Measurements from ENCODE around the gene NTN1.

NTN1 gene

DNA sequence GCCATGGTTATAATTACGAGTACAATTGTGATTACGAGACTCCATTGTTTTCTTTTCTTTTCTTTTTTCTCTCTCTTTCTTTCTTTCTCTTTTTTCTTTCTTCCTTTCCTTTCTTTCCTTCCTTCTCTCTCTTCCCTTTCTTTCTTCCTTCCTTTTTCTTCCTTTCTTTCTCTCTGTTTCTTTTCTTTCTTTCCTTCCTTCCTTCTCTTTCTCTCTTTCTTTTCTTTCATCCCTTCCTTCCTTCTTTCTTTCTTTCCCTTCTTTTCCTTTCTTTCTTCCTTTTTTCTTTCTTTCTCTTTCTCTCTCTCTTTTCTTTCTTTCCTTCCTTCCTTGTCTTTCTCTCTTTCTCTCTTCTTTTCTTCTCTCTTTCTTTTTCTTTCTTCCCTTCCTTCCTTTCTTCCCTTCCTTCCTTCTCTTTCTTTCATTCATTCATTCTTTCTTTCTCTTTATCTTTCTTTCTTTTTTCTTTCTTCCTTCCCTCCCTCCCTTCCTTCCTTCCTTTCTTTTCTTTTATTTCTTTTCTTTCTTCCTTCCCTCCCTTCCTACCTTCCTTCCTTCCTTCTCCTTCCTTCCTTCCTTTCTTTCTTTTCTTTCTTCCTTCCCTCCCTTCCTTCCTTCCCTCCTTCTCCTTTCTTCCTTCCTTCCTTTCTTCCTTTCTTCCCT is 14.1 kb upstream of the NTN1 start:
- DNase-seq (ENCODE audit: insufficient read length, low spot score), result no peak
- no peak for FAIRE-seq
- TF ChIP-seq CTCF (IDR thresholded peaks at IDR 0.05; ENCODE audit: insufficient read depth, missing control alignments), result no peak

- FAIRE-seq, result no peak
- TF ChIP-seq CTCF (IDR thresholded peaks at IDR 0.05; ENCODE audit: insufficient read depth, missing control alignments), result no peak
- DNase-seq (ENCODE audit: insufficient read length, low spot score), result no peak
Measured at GRCh38 chr17:9009096-9009495, 12.2 kb upstream of the NTN1 start.

GRCh38 chr17:9009737-9010136 is 11.6 kb upstream of the NTN1 start:
- FAIRE-seq, result no peak
- no peak for TF ChIP-seq CTCF (IDR thresholded peaks at IDR 0.05; ENCODE audit: insufficient read depth, missing control alignments)
- no peak for DNase-seq (ENCODE audit: insufficient read length, low spot score)

DNA sequence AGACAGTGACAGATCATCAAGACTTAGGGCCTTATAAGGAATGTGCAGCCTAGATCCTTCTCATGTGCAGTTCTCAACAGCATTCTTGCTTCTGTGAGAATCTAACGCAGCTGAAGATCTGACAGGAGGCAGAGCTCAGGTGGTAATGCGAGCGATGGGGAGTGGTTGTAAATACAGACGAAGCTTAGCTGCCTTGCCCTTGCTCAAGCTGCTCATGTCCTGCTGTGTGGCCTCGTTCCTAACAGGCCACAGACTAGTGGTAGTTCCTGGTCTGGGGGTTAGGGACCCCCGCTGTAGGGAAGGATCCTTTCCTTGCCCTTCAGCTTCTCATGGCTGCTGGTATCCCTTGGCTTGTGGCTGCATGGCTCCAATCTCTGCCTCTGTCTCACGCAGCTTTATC is 10.3 kb upstream of the NTN1 start:
- FAIRE-seq, result no peak
- no peak for DNase-seq (ENCODE audit: insufficient read length, low spot score)
- TF ChIP-seq CTCF (IDR thresholded peaks at IDR 0.05; ENCODE audit: insufficient read depth, missing control alignments), result no peak

GRCh38 chr17:9016941-9017552 is 4.3 kb upstream of the NTN1 start:
- TF ChIP-seq CTCF (IDR thresholded peaks at IDR 0.05; ENCODE audit: insufficient read depth, missing control alignments), result no peak
- FAIRE-seq (no peak), DNase-seq (ENCODE audit: insufficient read length, low spot score) (no peak)

DNA sequence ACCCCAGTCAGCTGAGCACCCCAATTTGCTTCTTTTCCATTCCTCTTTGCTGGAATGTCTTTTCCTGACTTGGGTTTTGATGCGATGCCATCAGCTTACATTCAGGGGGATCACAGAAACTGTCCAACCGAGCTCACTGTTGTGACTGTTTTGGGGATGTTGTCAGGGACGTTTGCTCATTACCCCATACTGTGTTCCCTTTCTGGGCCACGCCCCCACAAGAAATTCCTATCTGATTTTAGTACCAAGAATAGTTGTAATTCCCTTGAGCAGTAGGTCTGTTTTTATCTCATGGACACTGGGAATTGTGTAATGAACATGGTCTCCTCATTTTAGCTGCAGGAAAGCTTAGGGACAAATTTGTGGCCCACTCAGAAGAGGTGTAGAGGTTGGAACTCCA is 2.6 kb upstream of the NTN1 start:
- TF ChIP-seq CTCF (IDR thresholded peaks at IDR 0.05; ENCODE audit: insufficient read depth, missing control alignments), result no peak
- no peak for DNase-seq (ENCODE audit: insufficient read length, low spot score)
- no peak for FAIRE-seq

DNA sequence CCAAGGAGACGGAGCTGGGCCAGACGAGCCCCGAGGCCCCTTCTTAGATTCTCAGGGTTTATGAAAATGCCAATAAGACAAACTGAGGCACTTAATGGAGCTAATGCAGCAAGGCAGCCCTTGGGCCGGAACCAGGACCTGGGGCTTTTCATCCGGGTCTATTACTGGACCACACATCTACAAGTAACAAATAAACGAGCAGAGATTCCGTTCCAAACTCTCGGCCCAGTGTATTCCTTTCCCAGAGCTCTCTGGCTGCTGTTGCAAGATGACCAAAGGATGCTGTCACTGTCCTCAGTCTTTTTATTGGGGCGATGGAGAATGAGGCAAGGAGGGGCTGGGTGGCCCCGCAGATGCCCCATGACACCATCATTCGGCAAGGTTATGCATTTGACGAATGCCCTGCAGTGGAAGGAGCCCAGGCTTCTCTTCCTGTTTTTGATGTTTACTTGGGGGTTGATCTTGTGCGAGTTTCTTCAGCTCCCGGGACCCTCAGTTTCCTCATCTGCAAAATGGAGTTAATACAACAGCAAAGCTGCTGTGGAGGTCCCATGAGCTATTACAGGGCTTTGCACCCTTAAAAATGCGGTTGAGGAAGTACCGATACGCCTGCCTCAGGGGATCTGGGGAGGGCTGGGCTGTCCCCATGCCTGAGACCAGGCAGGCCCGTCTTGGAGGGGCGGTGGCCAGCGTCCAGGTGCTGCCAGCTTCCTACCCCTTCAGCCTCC is 1.1 kb upstream of the NTN1 start:
- DNase-seq (ENCODE audit: insufficient read length, low spot score) (no peak), FAIRE-seq (no peak)
- TF ChIP-seq CTCF (IDR thresholded peaks at IDR 0.05; ENCODE audit: insufficient read depth, missing control alignments), result no peak
